ENCODE measurements around the gene KANK2. TPM values are rescaled to one million over a fixed set of nuclear protein-coding genes. Genes with fewer than 3 reads are reported as not detected.

The KANK2 gene
- total RNA-seq, 1 experiment from 2014 or later, result 85.8 TPM

DNA sequence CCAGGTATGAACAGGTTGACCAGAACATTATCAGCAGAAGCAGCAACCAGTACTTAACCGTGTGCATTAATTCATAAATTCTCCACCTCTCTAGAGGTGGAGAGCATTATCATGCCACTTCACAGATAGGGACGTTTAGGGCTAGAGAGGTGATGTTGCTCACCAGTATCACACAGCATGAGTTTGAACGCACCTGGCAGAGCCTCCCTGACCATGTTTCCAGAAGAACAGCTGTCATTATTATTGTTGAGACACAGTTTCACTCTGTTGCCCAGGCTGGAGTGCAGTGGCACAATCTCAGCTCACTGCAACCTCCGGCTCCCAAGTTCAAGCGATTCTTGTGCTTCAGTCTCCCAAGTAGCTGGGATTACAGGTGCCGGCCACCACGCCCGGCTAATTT, 6.8 kb downstream of the KANK2 start:
- Histone ChIP-seq H3K9me3 (ENCODE audit: low read depth, low read length, poor library complexity, severe bottlenecking) (no peaks in the 10 kb centered on the region), H3K4me1 (ENCODE audit: insufficient read depth, low read length, poor library complexity, severe bottlenecking) (peaks cover 12% of the 10 kb centered on the region), H3K36me3 (ENCODE audit: insufficient read depth, low read length, poor library complexity, severe bottlenecking) (peaks cover 34% of the 10 kb centered on the region), H3K4me3 (ENCODE audit: low read depth, low read length, poor library complexity, severe bottlenecking) (no peak overlapping the region), H3K27ac (ENCODE audit: low read depth, low read length, poor library complexity, severe bottlenecking) (no peak overlapping the region), H3K27me3 (replicated peaks; ENCODE audit: insufficient read depth, low read depth, low read length, poor library complexity) (no peaks in the 10 kb centered on the region)
- ChIA-PET CTCF (no interaction called here), POLR2A (ENCODE audit: low non-redundant PET) (no interaction called here)
- no TSS peak for BruUV-seq (replicated peaks)
- no peak for TF ChIP-seq CTCF (conservative IDR thresholded peaks at IDR 0.05; ENCODE audit: low read depth, low read length)
- TF ChIP-seq EZH2 (IDR thresholded peaks at IDR 0.05; ENCODE audit: borderline replicate concordance, low read depth, low read length, poor library complexity, severe bottlenecking), result no peak
- DNase-seq (ENCODE audit: low spot score), result no peak
- intact Hi-C loops (cut with micrococcal nuclease; ENCODE audit: unreplicated experiment), result no loop called here

DNA sequence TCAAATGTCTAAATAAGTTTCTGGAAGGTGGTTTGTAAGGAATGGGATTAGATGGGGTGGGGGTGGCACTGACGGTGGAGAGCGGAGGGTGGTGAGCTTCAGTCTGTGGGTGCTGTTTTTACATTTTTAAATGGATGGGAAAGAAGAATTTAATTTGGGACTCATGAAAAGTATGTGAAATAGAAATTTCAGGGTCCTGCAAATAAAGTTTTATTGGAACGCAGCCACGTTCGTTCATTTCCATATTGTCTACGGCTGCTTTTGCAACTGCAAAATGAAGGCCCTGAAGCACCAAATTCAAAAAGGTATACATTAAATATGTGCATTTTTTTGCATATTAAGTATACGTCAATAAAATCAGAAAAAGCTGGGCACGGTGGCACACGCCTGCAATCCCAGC, 9.9 kb downstream of the KANK2 start:
- no peak for TF ChIP-seq EZH2 (IDR thresholded peaks at IDR 0.05; ENCODE audit: borderline replicate concordance, low read depth, low read length, poor library complexity, severe bottlenecking)
- no peak for TF ChIP-seq CTCF (conservative IDR thresholded peaks at IDR 0.05; ENCODE audit: low read depth, low read length)
- Histone ChIP-seq H3K27ac (ENCODE audit: low read depth, low read length, poor library complexity, severe bottlenecking) (no peak overlapping the region), H3K4me3 (ENCODE audit: low read depth, low read length, poor library complexity, severe bottlenecking) (no peak overlapping the region), H3K4me1 (ENCODE audit: insufficient read depth, low read length, poor library complexity, severe bottlenecking) (no peaks in the 10 kb centered on the region), H3K36me3 (ENCODE audit: insufficient read depth, low read length, poor library complexity, severe bottlenecking) (peaks cover 27% of the 10 kb centered on the region), H3K9me3 (ENCODE audit: low read depth, low read length, poor library complexity, severe bottlenecking) (peaks cover 5% of the 10 kb centered on the region), H3K27me3 (replicated peaks; ENCODE audit: insufficient read depth, low read depth, low read length, poor library complexity) (no peaks in the 10 kb centered on the region)
- POLR2A ChIA-PET (ENCODE audit: low non-redundant PET), result no interaction called here
- CTCF ChIA-PET, result no interaction called here
- no TSS peak for BruUV-seq (replicated peaks)
- intact Hi-C loops (cut with micrococcal nuclease; ENCODE audit: unreplicated experiment), result no loop called here
- DNase-seq (ENCODE audit: low spot score), result no peak

DNA sequence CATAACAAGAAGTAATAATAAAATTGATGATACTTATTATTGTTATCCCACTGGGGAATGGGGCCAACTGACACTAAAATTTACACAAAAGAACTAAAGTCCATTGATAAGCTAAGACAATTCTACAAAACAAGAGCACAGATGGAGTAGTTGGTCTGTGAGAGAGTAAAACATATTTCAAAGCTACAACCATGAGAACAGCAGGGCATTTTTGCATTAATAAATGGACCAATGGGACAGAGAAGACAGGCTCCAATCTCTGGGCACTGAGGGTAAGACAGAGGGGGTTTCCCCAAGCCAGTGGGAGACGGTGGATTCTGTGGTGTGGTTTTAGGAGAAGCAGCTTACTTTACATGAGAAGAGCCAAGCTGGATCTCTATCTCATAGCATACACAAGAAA, 14.4 kb downstream of the KANK2 start:
- Histone ChIP-seq H3K27ac (ENCODE audit: low read depth, low read length, poor library complexity, severe bottlenecking) (no peak overlapping the region), H3K27me3 (replicated peaks; ENCODE audit: insufficient read depth, low read depth, low read length, poor library complexity) (no peaks in the 10 kb centered on the region), H3K9me3 (ENCODE audit: low read depth, low read length, poor library complexity, severe bottlenecking) (peaks cover 5% of the 10 kb centered on the region), H3K36me3 (ENCODE audit: insufficient read depth, low read length, poor library complexity, severe bottlenecking) (peaks cover 21% of the 10 kb centered on the region), H3K4me1 (ENCODE audit: insufficient read depth, low read length, poor library complexity, severe bottlenecking) (no peaks in the 10 kb centered on the region), H3K4me3 (ENCODE audit: low read depth, low read length, poor library complexity, severe bottlenecking) (no peak overlapping the region)
- ChIA-PET POLR2A (ENCODE audit: low non-redundant PET) (no interaction called here), CTCF (no interaction called here)
- no peak for DNase-seq (ENCODE audit: low spot score)
- no TSS peak for BruUV-seq (replicated peaks)
- intact Hi-C loops (cut with micrococcal nuclease; ENCODE audit: unreplicated experiment), result no loop called here
- TF ChIP-seq EZH2 (IDR thresholded peaks at IDR 0.05; ENCODE audit: borderline replicate concordance, low read depth, low read length, poor library complexity, severe bottlenecking) (no peak), CTCF (conservative IDR thresholded peaks at IDR 0.05; ENCODE audit: low read depth, low read length) (no peak)

All from A673 (cell line).